Esophagus squamous epithelium (tissue), 5 donors: ENCODE data around the gene PKMYT1. TPM values are rescaled to one million over a fixed set of nuclear protein-coding genes. Genes with fewer than 3 reads are reported as not detected.

ENCODE experiments used
- DNase-seq: peaks from one replicate; lab custom pipeline; 2025; lab: John Stamatoyannopoulos, UW
- H3K27ac ChIP-seq, 4 donors: fragments of 200-600 bp; sonication (generic); one replicate each; pipeline ENCODE4 v1.5.1; 2016 to 2019; ENCODE audit warnings: mild to moderate bottlenecking in 1 of 4
- H3K27me3 ChIP-seq, 4 donors: fragments of 200-600 bp; sonication (generic); 1 replicate in 3 of 4; 2 replicates in 1 of 4; pipeline versions ENCODE4 v1.5.1 to v1.6.0; 2017 to 2021; ENCODE audit warnings: antibody characterized with exemption in 1 of 4
- H3K36me3 ChIP-seq, 3 donors: fragments of 200-600 bp; sonication (generic); one replicate each; pipeline ENCODE4 v1.5.1; 2016 to 2019
- H3K4me1 ChIP-seq, 3 donors: fragments of 200-600 bp; sonication (generic); one replicate each; pipeline ENCODE4 v1.5.1; 2017 to 2019
- H3K4me3 ChIP-seq, 4 donors: fragments of 200-600 bp; sonication (generic); 1 replicate in 3 of 4; 2 replicates in 1 of 4; pipeline ENCODE4 v1.5.1; 2016 to 2019; ENCODE audit warnings: mild to moderate bottlenecking in 2 of 4, moderate library complexity in 1 of 4
- H3K9me3 ChIP-seq, 3 donors: fragments of 200-600 bp; sonication (generic); one replicate each; pipeline ENCODE4 v1.5.1; 2016 to 2019
- POLR2A ChIP-seq, 4 donors: fragments of 450-650 bp; IDR thresholded peaks; one replicate each; pipeline ENCODE4 v1.6.1; 2017; ENCODE audit warnings: antibody characterized with exemption in 4 of 4, mild to moderate bottlenecking in 4 of 4, moderate library complexity in 3 of 4
- WGBS, 2 donors: methylation state at CpG; one replicate each; pipeline ENCODE4 v1.1.5; 2018; 5-methylcytosine and 5-hydroxymethylcytosine counted together
- intact Hi-C: fragments of 100-400 bp; cut with DNase I; formaldehyde crosslinking; loops from one replicate; pipeline ENCODE4 v1.15.0; 2022
- total RNA-seq, 4 donors: library from RNA; depleted of rRNA; stranded (reverse); fragments of >200 nt; gene quantifications; one replicate each; pipeline ENCODE4 v1.1.0, GENCODE V29; 2016
- TF ChIP-seq, protein P1 (sequence below), 6 experiments: fragments of 450-650 bp in 4 of 6; fragments of 200-600 bp in 2 of 6; sonication (generic) in 2 of 6; IDR thresholded peaks; one replicate each; pipeline ENCODE4 v1.5.1; 2016 to 2019; ENCODE audit warnings: antibody characterized with exemption in 6 of 6, mild to moderate bottlenecking in 4 of 6, moderate library complexity in 4 of 6
- donor health status: DM: yes; HTN: yes; CAD: no.

PKMYT1 gene
- total RNA-seq, 4 donors from 2014 or later, result 4.2 to 33.1 (median 13.0) TPM

DNA sequence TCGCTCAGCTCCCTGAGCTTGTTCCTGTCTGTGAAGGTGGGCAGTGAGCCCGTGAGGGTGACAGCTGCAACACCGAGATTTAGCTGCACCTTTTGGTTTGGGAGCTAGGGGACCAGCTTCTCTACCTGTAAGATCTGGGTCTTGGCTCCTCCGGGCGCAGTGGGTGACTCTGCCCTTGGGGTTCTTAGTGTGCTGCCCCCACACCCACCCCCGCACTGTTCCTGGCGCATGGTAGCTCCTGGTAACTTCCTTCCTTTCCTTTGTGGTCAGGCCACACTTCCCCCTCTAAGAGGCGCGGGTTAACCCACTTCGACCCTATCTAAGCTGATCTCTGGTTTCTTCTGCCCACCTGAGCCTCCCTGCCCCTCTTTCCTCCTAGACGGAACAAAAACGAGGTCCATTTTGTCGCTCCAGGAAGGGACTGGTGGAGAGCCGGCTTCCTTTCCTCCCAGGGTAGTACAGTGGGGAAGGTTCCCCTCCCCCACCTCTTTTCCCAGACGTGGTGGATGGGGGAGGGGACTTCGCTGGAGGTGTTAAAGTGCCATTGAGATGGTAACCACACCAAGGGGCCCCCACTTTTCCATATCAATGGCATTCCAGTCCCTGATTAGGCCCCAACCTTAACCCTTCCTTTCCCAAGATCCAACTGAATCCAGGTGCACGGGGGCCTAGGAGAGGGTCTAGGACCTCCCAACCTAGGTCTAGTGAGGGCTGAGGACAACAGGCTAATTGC is 27.9 kb upstream of the PKMYT1 start:
- Histone ChIP-seq H3K27ac (no peak overlapping the region), H3K4me1 (peaks cover 0 to 48% (median 13%) of the 10 kb centered on the region in 3 donors), H3K9me3 (no peaks in the 10 kb centered on the region), H3K27me3 (peaks cover 8 to 85% (median 15%) of the 10 kb centered on the region in 4 donors), H3K36me3 (no peaks in the 10 kb centered on the region), H3K4me3 (no peak overlapping the region)
- WGBS, 2 donors, result 32 to 46% methylated on average over 8 to 10 of the region's 17 CpGs
- intact Hi-C loops, result no loop called here
- no peak for TF ChIP-seq POLR2A (IDR thresholded peaks at IDR 0.05)
- TF ChIP-seq, protein P1, sequence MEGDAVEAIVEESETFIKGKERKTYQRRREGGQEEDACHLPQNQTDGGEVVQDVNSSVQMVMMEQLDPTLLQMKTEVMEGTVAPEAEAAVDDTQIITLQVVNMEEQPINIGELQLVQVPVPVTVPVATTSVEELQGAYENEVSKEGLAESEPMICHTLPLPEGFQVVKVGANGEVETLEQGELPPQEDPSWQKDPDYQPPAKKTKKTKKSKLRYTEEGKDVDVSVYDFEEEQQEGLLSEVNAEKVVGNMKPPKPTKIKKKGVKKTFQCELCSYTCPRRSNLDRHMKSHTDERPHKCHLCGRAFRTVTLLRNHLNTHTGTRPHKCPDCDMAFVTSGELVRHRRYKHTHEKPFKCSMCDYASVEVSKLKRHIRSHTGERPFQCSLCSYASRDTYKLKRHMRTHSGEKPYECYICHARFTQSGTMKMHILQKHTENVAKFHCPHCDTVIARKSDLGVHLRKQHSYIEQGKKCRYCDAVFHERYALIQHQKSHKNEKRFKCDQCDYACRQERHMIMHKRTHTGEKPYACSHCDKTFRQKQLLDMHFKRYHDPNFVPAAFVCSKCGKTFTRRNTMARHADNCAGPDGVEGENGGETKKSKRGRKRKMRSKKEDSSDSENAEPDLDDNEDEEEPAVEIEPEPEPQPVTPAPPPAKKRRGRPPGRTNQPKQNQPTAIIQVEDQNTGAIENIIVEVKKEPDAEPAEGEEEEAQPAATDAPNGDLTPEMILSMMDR (IDR thresholded peaks at IDR 0.05), result no peak
- no peak for DNase-seq

DNA sequence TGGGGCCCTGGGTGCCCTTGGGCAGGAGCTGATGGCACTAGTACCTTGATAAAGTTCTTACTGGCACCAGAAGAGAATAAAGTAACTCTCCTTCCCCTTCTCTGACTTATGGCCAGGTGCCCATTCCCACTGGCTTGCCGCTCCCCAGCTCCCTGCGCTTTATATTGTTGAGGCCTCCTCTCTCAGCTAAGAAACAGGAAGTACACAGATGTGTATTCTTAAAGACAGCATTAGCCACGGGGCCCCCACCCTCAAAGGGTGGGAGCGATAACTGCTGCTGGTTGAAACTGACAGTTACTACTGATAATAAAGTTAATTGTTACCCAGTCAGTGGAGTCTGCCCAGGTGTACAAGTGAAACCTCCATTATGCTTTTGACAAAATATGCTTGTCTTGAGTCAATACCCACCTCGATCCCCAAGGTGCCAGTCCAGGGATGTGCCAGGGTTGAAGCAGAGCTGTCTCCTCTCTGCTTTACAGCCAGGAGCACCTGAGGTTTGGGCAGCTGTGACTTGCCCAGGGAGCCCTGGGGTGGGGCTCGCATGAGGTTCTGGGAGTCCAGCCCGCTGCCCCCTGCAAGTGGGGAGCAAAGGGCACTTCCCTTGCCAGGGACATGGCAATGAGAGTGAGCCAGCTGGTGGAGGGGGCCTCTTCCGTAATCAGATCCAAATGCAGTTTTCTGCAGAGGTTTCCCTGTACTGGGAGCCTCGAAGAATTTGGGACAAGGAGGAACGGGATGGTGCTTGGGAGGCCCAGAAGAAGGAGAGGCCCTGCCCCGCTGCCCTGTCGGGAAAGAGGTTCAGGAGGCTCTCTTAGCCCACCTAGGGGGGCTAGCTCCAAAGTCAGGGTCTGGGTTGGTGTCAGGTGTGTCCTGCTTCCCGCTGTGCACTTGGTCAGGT is 27.1 kb upstream of the PKMYT1 start:
- H3K4me3 ChIP-seq, result no peak overlapping the region
- WGBS, 2 donors, result 57 to 74% methylated on average over 8 to 9 of the region's 13 CpGs

DNA sequence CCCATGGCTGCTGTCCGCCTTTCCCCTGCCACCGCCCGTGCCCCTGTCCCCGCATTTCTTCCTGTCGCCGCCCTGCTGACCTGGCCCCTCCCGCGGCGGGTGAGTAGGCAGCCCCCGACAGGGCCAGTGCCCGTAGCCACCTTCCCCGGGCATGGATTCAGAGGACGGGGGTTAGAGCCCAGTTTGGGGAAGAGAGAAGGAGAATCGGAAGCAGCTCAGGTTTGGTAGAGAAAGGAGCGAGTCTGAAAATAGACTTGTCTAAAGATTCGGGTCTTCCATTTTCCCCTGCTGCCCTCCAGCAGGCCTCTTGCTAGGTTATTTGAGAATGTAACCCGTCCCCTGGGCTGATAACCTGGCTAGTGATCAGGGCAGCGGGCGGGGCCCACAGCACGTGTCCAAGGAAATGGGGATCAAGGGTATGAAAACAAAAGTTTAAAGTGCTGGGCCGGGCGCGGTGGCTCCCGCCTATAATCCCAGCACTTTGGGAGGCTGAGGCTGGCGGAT is 24.6 kb upstream of the PKMYT1 start:
- WGBS, 2 donors, result 9 to 16% methylated on average over 4 to 11 of the region's 25 CpGs

More for the DNA sequence above, 27.1 kb upstream of the PKMYT1 start:
- Histone ChIP-seq H3K27me3 (peaks cover 5 to 77% (median 9%) of the 10 kb centered on the region in 4 donors), H3K36me3 (no peaks in the 10 kb centered on the region), H3K27ac (no peak overlapping the region), H3K9me3 (no peaks in the 10 kb centered on the region), H3K4me1 (peaks cover 0 to 40% (median 13%) of the 10 kb centered on the region in 3 donors)
- TF ChIP-seq, protein P1 (IDR thresholded peaks at IDR 0.05), result no peak
- intact Hi-C loops, result no loop called here
- DNase-seq, result no peak

GRCh38 chr16:3004319-3004718 is 24.1 kb upstream of the PKMYT1 start:
- WGBS, 2 donors, result no CpG with 5 or more reads among the region's 67 CpGs
- Histone ChIP-seq H3K36me3 (no peaks in the 10 kb centered on the region), H3K9me3 (no peaks in the 10 kb centered on the region), H3K4me3 (peak overlapping the region in 3 of 4 donors; percentile 20 to 57 (median 39)), H3K27ac (peak overlapping the region in 2 of 4 donors; percentile 17 to 65), H3K4me1 (peaks cover 0 to 28% (median 5%) of the 10 kb centered on the region in 3 donors), H3K27me3 (peaks cover 0 to 65% (median 4%) of the 10 kb centered on the region in 4 donors)
- intact Hi-C loops, result no loop called here
- DNase-seq, result no peak
- TF ChIP-seq, protein P1 (IDR thresholded peaks at IDR 0.05), result no peak
- TF ChIP-seq POLR2A (IDR thresholded peaks at IDR 0.05), result no peak

More for the DNA sequence above, 24.6 kb upstream of the PKMYT1 start:
- peaks cover 0 to 67% (median 4%) of the 10 kb centered on the region in 4 donors for H3K27me3 ChIP-seq
- peak overlapping the region in 3 of 4 donors; percentile 28 to 54 (median 39) for H3K4me3 ChIP-seq
- H3K27ac ChIP-seq, result peak overlapping the region in 1 of 4 donors; percentile 11
- no peak for DNase-seq
- intact Hi-C loops, result no loop called here
- TF ChIP-seq, protein P1 (IDR thresholded peaks at IDR 0.05), result no peak
- no peak for TF ChIP-seq POLR2A (IDR thresholded peaks at IDR 0.05)
- H3K9me3 ChIP-seq, result no peaks in the 10 kb centered on the region
- H3K36me3 ChIP-seq, result no peaks in the 10 kb centered on the region
- peaks cover 0 to 33% (median 10%) of the 10 kb centered on the region in 3 donors for H3K4me1 ChIP-seq
